T-helper 22 cell (primary cell): ENCODE measurements around the gene MOB2.

ENCODE experiments used
- DNase-seq: peaks from one replicate; pipeline ENCODE4 v3.0.0-alpha.2; 2020; ENCODE audit warnings: low read depth

Gene MOB2

GRCh38 chr11:1486054-1486825 lies at the start of gene MOB2:
MOB2 (minus strand) TSS chr11:1486779; CDS start chr11:1486556, 223 bp downstream.
- DNase-seq = no peak

- DNase-seq = no peak
These were observed 48.1 kb upstream of the MOB2 start for GRCh38 chr11:1534682-1535081.

DNA sequence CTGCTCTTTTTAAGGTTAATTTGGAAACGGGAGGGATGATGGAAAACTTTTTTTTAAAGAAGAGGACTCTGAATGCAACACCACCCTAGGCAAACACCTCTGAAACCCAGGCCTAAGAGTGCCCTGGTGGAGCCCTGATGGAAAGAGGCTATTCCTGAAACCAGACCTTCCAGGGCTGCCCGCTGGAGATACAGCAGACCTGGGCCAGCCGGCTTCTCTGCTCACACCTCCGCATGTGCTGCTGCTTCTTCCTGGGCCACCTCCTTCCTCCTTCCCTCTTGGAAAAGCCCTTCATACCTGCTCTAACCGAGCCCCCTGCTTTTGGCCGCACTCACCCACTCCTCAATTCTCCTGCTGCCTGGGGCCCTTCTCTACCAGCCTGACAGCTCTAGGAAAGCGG lies 47.6 kb upstream of the MOB2 start:
- DNase-seq = no peak

DNA sequence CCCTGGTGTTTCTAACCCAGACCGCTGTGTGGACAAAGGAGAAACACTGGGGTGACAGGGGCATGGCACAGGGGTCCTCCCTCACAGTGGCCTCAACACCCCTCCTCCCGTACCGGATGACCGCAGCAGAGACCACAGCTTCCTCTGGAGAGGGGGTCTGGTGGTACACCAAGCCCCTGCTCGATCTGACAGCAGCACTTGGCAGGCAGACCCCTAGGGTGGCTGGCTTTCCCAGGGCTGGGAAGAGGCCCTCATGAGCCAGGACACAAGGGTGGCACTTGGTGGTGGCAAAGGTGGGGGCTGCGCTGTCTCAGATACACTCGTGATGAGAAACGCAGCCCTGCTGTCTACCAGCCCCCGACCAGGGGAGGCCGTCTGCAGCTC lies 46.8 kb upstream of the MOB2 start:
- DNase-seq = no peak

DNA sequence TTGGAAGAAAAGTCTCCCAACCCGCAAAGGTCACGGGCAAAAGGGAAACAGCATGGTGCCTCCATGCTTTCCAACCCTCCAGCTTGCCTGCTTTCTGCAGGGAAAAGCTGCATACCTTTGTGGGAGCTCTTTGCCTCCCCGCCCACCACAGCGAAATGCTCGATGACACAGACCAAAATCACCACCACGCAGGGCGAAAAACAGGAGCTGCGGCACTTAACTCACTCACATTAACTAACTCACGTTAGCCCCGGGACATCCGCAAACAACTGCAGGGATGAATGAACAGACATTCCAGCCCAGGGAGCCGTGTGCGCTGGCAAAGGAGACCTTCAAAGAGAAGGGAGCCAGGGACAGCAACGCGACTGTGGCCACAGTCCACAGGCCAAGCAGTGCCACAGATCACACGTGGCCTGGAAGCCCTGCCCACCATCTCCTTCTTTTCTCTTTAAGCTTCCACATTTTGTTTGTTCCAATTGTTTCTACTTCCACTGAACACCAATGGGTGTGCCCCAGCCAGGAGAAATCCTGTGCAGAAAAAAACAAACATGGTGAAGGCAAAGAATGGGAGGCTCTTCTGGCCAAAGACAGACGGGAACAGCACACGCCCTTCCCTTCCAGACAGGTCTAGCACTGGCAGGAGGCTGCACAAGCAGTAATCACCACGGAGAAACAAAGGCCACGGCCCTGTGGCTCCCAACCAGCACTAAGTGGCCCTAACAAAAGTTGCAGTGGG lies 46.2 kb upstream of the MOB2 start:
- DNase-seq = no peak

DNA sequence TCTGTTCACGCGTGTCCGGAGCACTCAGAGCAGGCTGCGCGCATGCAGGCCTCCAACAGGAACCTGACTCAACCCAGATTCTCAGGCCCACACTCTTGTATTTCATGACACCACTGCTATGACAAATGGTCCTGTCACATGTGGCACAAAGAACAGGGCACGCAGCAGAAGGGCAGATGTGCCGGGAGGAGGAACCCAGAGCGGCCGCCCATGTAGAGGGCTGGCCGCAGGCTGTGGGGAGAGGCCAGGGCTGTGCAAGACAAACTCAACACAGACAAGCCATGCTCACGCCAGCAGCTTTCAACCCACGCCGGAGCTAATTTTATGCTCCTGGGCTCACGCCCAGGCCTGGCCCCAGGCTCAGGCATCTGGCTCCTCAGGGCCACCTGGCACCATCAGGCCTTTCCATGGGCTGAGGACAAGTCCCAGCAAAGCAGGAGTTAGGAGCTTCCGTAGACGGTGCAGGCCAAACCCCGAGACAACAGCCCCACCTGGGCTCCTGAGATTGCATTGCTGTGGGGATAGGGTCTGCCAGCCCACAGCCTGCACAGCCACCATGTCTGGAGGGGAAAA lies 45.5 kb upstream of the MOB2 start:
- no peak for DNase-seq

DNA sequence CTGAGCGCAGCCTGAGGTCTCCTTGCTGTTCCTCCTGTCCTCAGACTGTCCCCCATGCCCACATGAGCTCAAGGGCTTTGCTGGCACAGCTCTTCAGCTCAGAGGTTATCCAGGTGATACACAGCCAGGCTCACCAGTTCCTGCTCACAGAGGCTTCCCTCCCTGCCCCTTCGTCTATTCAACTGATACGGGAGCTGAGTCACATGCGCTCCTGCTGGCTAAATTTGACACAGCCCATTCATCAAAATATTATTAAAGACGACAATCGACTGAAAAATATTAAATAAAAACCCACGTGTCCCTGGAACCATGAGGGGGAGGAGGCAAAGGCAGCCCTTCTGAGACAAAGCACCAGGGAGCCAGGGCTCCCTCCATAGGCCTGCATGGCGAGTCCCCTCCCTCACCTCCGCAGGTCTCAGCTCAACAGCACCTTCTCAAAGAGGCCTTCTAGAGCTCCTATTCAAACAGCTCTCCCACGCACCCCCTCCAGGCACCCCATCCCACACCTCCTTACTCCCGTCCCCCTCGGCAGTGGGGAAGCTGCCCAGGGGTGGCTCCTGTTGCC lies 45.0 kb upstream of the MOB2 start:
- no peak for DNase-seq

DNA sequence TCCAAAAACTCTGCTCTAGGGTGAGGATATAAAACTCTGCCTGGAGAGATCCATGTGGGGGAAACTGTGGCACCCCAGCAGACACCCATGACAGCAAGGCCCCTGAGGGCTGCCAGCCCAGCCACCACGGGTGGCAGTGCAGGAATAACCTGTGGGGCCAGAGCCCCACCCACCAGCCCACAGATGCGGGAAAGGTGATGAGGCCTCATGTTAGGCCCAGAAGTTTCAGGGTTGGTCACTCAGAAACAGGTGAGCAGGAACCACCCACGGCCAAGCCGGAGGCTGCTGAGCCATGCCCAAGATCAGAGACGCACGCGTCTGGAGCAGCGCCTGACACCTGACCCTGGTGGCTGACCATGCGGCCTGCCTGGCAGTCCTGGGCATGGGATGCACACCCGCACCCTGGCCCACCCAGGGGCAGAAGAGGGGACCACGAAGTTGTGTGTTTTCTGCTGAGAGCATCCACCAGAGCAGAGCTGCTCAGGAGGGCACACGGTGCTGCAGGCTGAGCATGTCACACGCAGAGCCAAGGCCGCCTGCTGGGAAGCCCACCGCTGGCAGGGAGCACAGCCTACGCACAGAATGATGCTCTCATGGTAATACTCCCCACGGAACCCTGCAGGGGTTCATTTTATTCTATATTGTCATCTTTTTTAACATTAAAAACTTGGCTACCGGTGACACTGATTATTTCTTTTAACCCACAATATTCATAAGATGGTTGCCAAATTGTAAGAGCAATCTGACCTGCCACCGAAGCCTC lies 44.3 kb upstream of the MOB2 start:
- DNase-seq = no peak

DNA sequence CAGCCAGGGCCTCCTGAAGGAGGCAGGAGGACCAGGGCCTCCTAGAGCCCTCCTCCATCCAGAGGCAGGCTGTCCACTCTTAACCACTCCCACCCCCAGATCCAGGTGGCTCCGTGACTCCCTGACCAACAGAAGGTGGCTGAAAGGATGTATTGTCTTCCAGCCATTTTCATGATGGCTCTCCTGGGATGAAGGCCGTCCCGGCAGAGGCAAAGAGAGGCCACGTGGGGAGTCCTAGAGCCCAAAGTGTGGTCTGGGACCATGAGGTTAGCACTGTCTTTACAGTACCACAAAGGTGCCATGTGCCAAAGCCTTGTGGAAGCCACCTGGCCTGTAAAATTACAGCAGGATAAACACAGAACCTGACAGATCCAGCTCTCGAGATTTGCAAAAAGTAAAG lies 43.2 kb upstream of the MOB2 start:
- DNase-seq = no peak

- DNase-seq = no peak
These were observed 42.7 kb upstream of the MOB2 start for GRCh38 chr11:1529286-1529685.

GRCh38 chr11:1528710-1529109 lies 42.1 kb upstream of the MOB2 start:
- DNase-seq = no peak

DNA sequence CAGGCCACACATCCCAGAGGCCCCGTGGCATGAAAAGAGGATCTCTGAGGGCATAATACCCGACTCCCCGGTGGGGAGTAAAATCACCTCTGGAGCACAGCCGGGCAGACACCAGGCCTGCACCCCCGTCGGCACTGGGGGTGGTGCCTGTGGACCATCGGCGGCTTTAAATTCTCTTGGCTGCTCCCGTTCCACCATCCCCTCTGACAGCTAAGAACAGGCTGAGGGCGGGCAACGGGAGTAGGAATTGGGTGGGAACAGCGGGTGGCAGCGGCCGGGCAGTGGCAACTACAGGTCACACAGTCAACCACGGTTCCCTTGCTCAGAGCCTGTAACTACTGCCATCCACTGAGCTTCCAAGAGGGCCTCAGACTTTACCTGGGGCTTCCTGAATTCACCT lies 40.2 kb upstream of the MOB2 start:
- no peak for DNase-seq

- DNase-seq = no peak
These were observed 37.2 kb upstream of the MOB2 start for GRCh38 chr11:1523779-1524178.

DNA sequence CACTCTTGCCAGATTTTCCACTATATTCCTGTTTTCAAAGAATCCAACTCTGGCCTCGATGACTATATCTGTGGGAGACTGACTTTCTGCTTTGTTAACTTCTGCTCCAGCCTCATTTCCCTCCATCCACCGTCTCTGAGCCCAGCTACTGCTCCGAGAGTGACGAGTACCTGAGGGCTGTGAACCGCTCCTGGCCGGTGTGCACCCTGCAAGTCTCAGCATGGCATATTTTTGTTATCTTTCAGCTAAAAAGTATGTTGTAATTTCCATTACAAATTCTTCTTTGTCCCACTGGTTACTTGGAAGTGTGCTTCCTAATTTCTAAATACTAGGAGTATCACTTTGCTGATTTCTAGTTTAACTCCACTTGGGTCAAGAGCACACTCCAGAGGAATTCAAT lies 36.5 kb upstream of the MOB2 start:
- DNase-seq = no peak

DNA sequence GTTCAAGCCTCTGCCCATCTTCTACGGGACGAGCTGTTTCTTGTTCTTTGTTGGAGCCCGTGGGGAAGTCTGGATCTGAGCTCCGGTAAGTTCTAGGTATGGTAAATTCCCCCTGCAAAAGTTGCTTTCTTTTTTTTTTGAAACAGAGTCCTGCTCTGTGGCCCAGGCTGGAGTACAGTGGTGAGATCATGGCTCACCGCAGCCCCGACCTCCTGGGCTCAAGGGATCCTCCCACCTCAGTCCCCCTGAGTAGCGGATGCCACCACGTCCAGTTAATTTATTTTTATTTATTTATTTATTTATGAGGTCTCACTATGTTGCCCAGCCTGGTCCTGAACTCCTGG lies 35.5 kb upstream of the MOB2 start:
- DNase-seq = no peak

GRCh38 chr11:1521382-1522080 lies 35.0 kb upstream of the MOB2 start:
- no peak for DNase-seq

- no peak for DNase-seq
These were observed 34.2 kb upstream of the MOB2 start for GRCh38 chr11:1520663-1521267.

DNA sequence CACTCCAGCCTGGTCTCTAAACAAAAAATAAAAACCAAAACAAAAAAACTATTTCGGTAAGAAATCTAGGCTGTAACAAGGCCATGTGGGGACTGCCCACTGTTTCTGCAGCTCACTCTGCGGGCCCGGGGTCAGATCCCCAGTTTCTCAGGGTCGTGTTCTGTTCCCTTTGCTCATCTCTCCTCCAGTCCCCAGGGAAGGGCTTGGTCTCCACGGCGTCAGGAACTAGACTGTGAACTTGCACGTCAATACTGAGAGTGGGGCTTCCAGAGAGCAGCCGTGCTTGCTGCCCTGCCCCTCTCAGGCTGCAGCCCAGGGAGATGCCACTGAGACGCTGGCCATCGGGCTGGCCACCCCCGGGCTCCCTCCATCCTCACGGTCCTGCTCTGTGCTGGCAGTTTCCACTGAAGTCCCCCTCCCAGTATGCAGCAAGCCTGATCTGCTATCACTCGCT lies 33.7 kb upstream of the MOB2 start:
- no peak for DNase-seq

DNA sequence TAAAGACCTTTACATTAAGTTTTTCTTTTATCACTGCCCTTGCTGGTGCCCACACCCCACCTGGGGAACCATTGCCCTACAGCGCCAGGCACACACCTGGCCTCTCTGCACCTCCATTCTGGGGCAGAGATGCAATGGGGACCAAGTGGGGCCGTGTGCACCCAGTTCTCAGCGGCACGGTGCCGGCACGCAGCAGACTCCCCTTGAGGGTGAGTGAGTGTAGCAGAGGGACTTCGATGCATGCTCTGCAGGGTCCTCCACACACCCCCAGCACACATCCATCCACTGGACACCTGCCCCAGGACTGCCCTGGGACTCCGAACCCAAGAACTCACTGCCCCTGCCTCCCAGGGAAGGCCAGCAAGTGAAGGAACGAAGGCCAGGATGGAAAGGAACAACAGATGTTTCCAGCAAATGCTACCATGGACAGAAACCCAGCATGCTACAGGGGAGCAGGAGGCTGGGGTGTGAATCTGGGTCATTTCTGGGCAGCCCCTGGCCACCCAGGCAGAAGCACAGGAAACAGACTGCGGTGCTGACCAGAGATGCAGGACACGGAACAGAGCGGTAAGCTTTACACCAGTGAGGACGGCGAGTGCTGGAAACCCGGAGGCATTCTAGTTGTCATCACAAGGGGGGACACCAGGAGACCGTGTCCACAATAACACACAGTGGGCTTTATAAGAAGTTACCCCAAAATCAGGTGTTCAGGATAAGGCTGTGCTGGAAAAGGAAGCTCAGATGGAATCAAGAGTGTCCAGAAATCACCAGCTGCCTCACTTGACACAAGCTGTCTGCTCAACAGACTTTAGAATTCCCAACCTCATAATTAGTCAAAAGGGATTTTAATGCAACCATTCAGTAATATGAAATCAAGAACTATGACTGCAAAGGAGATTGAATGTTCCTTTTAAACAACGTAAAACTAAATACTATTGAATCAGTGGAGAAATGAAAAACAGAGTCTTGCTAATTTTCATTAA lies 32.7 kb upstream of the MOB2 start:
- DNase-seq = no peak

- DNase-seq = no peak
These were observed 31.7 kb upstream of the MOB2 start for GRCh38 chr11:1518301-1518700.
